HG03575 (cell line): Measurements from ENCODE around the gene ROR1.

ENCODE experiments used
- ATAC-seq: cut with Tn5 transposase; IDR thresholded peaks from one replicate; pipeline ENCODE4 v1.9.1; 2021; ENCODE audit not compliant: unreplicated experiment, insufficient number of reproducible peaks, low FRiP score; ENCODE audit errors: extremely low read depth

ROR1 gene

GRCh38 chr1:63868268-63868781, 94.5 kb downstream of the ROR1 start:
- ATAC-seq: no peak

- no peak for ATAC-seq
Observed at GRCh38 chr1:63870152-63870551, 96.3 kb downstream of the ROR1 start.

- no peak for ATAC-seq
Observed at GRCh38 chr1:63871463-63871862, 97.6 kb downstream of the ROR1 start.

GRCh38 chr1:63873751-63874150, 99.9 kb downstream of the ROR1 start:
- ATAC-seq: no peak

- no peak for ATAC-seq
Observed at GRCh38 chr1:63874278-63874880, 100.6 kb downstream of the ROR1 start.

GRCh38 chr1:63875636-63876035, 101.8 kb downstream of the ROR1 start:
- no peak for ATAC-seq

- ATAC-seq: no peak
Observed at GRCh38 chr1:63877021-63877767, 103.4 kb downstream of the ROR1 start.

GRCh38 chr1:63877816-63878215, 104.0 kb downstream of the ROR1 start:
- no peak for ATAC-seq

- ATAC-seq: no peak
Observed at GRCh38 chr1:63878932-63879331, 105.1 kb downstream of the ROR1 start.

- ATAC-seq: no peak
Observed at GRCh38 chr1:63880958-63881576, 107.2 kb downstream of the ROR1 start.

GRCh38 chr1:63882048-63882704, 108.4 kb downstream of the ROR1 start:
- no peak for ATAC-seq

- ATAC-seq: no peak
Observed at GRCh38 chr1:63883494-63884235, 109.8 kb downstream of the ROR1 start.

- no peak for ATAC-seq
Observed at GRCh38 chr1:63884486-63884885, 110.7 kb downstream of the ROR1 start.

GRCh38 chr1:63885899-63886298, 112.1 kb downstream of the ROR1 start:
- no peak for ATAC-seq

- ATAC-seq: no peak
Observed at GRCh38 chr1:63886340-63886739, 112.5 kb downstream of the ROR1 start.

GRCh38 chr1:63887809-63888208, 114.0 kb downstream of the ROR1 start:
- ATAC-seq: no peak

GRCh38 chr1:63888984-63889383, 115.2 kb downstream of the ROR1 start:
- no peak for ATAC-seq

GRCh38 chr1:63890468-63890867, 116.7 kb downstream of the ROR1 start:
- ATAC-seq: no peak

GRCh38 chr1:63891060-63891690, 117.4 kb downstream of the ROR1 start:
- ATAC-seq: no peak
